SK-N-SH (cell line): ENCODE measurements around the gene CD2.

Source experiments
- CHD2 ChIP-seq: fragments of 150-350 bp; IDR thresholded peaks from 2 replicates; pipeline ENCODE4 v1.6.1; 2018; ENCODE audit warnings: low read length; ENCODE audit not compliant: partially characterized antibody
- RXRA ChIP-seq: IDR thresholded peaks from 2 replicates; pipeline ENCODE4 v1.4.0; 2012; ENCODE audit warnings: low read depth, mild to moderate bottlenecking, borderline replicate concordance

DNA sequence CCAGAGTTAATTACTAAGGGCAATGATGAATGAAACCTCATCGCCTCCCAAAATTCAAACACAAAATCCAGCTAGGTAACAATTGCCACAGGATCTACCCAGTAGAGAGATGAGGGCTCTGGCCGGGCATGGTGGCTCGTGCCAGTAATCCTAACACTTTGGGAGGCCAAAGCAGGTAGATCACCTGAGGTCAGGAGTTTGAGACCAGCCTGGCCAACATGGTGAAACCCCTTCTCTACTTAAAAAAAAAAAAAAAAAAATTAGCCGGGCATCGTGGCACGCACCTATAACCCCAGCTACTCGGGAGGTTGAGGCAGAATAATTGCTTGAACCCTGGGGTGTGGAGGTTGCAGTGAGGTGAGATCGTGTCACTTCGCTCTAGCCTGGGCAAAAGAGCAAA lies 15.8 kb downstream of the CD2 start:
- TF ChIP-seq CHD2, result no peak
- no peak for TF ChIP-seq RXRA
